NCI-H1694 (cell line): ENCODE measurements around the gene PDGFC.
"Not testable (repeated sequence)": the region's sequence is repeated elsewhere in the genome, so short reads cannot be mapped to it uniquely, and the experiment has no call there.

ENCODE experiments used
- DNase-seq: peaks from one replicate; lab custom pipeline; 2025; lab: John Stamatoyannopoulos, UW

The PDGFC gene

GRCh38 chr4:156950948-156951347 is 20.7 kb downstream of the PDGFC start:
- no peak for DNase-seq

GRCh38 chr4:156950090-156950489 is 21.5 kb downstream of the PDGFC start:
- no peak for DNase-seq

GRCh38 chr4:156949373-156949814 is 22.2 kb downstream of the PDGFC start:
- DNase-seq = no peak

GRCh38 chr4:156948738-156949137 is 22.9 kb downstream of the PDGFC start:
- DNase-seq = no peak

- DNase-seq = no peak
These were observed 23.5 kb downstream of the PDGFC start for GRCh38 chr4:156948133-156948532.

GRCh38 chr4:156946516-156947424 is 24.8 kb downstream of the PDGFC start:
- no peak for DNase-seq

GRCh38 chr4:156945532-156945931 is 26.1 kb downstream of the PDGFC start:
- no peak for DNase-seq

- DNase-seq = no peak
These were observed 28.6 kb downstream of the PDGFC start for GRCh38 chr4:156942991-156943390.

- DNase-seq = no peak
These were observed 29.6 kb downstream of the PDGFC start for GRCh38 chr4:156941940-156942548.

- no peak for DNase-seq
These were observed 31.8 kb downstream of the PDGFC start for GRCh38 chr4:156939801-156940200.

- no peak for DNase-seq
These were observed 32.5 kb downstream of the PDGFC start for GRCh38 chr4:156939139-156939538.

GRCh38 chr4:156934259-156934635 is 37.4 kb downstream of the PDGFC start:
- DNase-seq = no peak

- DNase-seq = no peak
These were observed 37.9 kb downstream of the PDGFC start for GRCh38 chr4:156933633-156934258.

GRCh38 chr4:156932360-156932759 is 39.2 kb downstream of the PDGFC start:
- DNase-seq = not testable (repeated sequence)

- DNase-seq = no peak
These were observed 40.3 kb downstream of the PDGFC start for GRCh38 chr4:156931267-156931666.

GRCh38 chr4:156929386-156930105 is 42.1 kb downstream of the PDGFC start:
- no peak for DNase-seq

- DNase-seq = no peak
These were observed 46.8 kb downstream of the PDGFC start for GRCh38 chr4:156924774-156925315.

- DNase-seq = no peak
These were observed 48.1 kb downstream of the PDGFC start for GRCh38 chr4:156923525-156923924.

GRCh38 chr4:156915221-156915620 is 56.4 kb downstream of the PDGFC start:
- DNase-seq = no peak

- DNase-seq = no peak
These were observed 58.4 kb downstream of the PDGFC start for GRCh38 chr4:156913234-156913633.

- DNase-seq = no peak
These were observed 62.6 kb downstream of the PDGFC start for GRCh38 chr4:156909010-156909409.

- no peak for DNase-seq
These were observed 65.3 kb downstream of the PDGFC start for GRCh38 chr4:156906325-156906724.
